Fibroblast of lung (primary cell): Measurements from ENCODE around the gene PTPRN. TPM values are rescaled to one million over a fixed set of nuclear protein-coding genes. Genes with fewer than 3 reads are reported as not detected.

ENCODE experiments used
- DNase-seq, 2 donors: peaks; one replicate each; pipeline versions ENCODE4 v3.0.0 to v3.0.0-alpha.2; 2010; ENCODE audit warnings: low read depth in 2 of 2
- H2AFZ ChIP-seq: 2 replicates; pipeline ENCODE4 v1.5.1; 2012; ENCODE audit warnings: low read length, control low read depth, inconsistent platforms
- H3K27ac ChIP-seq: 2 replicates; pipeline ENCODE4 v1.5.1; 2011; ENCODE audit warnings: low read length, control low read depth; ENCODE audit not compliant: insufficient read depth
- H3K27me3 ChIP-seq: 2 replicates; pipeline ENCODE4 v1.5.1; 2011; ENCODE audit warnings: mild to moderate bottlenecking, low read length; ENCODE audit not compliant: control insufficient read depth, insufficient read depth
- H3K36me3 ChIP-seq: 2 replicates; pipeline ENCODE4 v1.5.1; 2011; ENCODE audit warnings: low read length; ENCODE audit not compliant: control insufficient read depth, insufficient read depth
- H3K4me1 ChIP-seq: 2 replicates; pipeline ENCODE4 v1.5.1; 2011; ENCODE audit warnings: low read length; ENCODE audit not compliant: control insufficient read depth, insufficient read depth; ENCODE audit errors: extremely low read depth
- H3K4me2 ChIP-seq: 2 replicates; pipeline ENCODE4 v1.5.1; 2011; ENCODE audit warnings: low read length, control low read depth; ENCODE audit not compliant: insufficient read depth; ENCODE audit errors: extremely low read depth
- H3K4me3 ChIP-seq, 4 experiments: fragments of 200-600 bp in 1 of 4; sonication (generic) in 1 of 4; replicated peaks in 1 of 4; 2 replicates each; pipeline ENCODE4 v1.5.1; 2011 to 2016; ENCODE audit warnings: low read length in 4 of 4, low read depth in 3 of 4, mild to moderate bottlenecking in 3 of 4, control low read depth in 2 of 4, inconsistent platforms in 1 of 4, mixed read lengths in 1 of 4; ENCODE audit not compliant: insufficient read depth in 1 of 4; ENCODE audit errors: control extremely low read depth in 1 of 4
- H3K79me2 ChIP-seq: 2 replicates; pipeline ENCODE4 v1.5.1; 2012; ENCODE audit warnings: mild to moderate bottlenecking, low read length, inconsistent platforms; ENCODE audit not compliant: control insufficient read depth, insufficient read depth
- H3K9ac ChIP-seq: 2 replicates; pipeline ENCODE4 v1.5.1; 2011; ENCODE audit warnings: mild to moderate bottlenecking, low read length, control low read depth; ENCODE audit not compliant: insufficient read depth
- H3K9me3 ChIP-seq: 2 replicates; pipeline ENCODE4 v1.5.1; 2012; ENCODE audit warnings: low read depth, low read length; ENCODE audit not compliant: control insufficient read depth, insufficient read depth
- H4K20me1 ChIP-seq: 2 replicates; pipeline ENCODE4 v1.5.1; 2011; ENCODE audit warnings: low read length; ENCODE audit not compliant: control insufficient read depth, insufficient read depth; ENCODE audit errors: extremely low read depth
- EZH2 ChIP-seq: IDR thresholded peaks from 2 replicates; pipeline ENCODE4 v1.5.1; 2012; ENCODE audit warnings: low read length, control low read depth, mild to moderate bottlenecking; ENCODE audit errors: missing control alignments
- polyA plus RNA-seq, 2 donors: library from polyadenylated mRNA; depleted of rRNA in 1 of 2; stranded (reverse) in 1 of 2; unstranded in 1 of 2; fragments of >200 nt; gene quantifications; 2 replicates each; pipeline ENCODE4 v1.2.1, GENCODE V29; 2011 to 2012; ENCODE audit warnings: missing spikeins in 1 of 2
- total RNA-seq: library from RNA; depleted of rRNA; stranded (reverse); fragments of >200 nt; gene quantifications from 2 replicates; pipeline ENCODE4 v1.2.1, GENCODE V29; 2014
- TF ChIP-seq, protein P1 (sequence below), 2 donors: IDR thresholded peaks in 1 of 2; conservative IDR thresholded peaks in 1 of 2; 1 replicate in 1 of 2; 2 replicates in 1 of 2; pipeline ENCODE4 v1.5.1; 2011 to 2012; ENCODE audit warnings: low read length in 2 of 2, control low read depth in 1 of 2, inconsistent platforms in 1 of 2, low read depth in 1 of 2, mild to moderate bottlenecking in 1 of 2

Gene PTPRN
- total and polyA plus RNA-seq, 2 donors (not counting 1 experiment from before 2014, with no cell fraction given), result 0.28 to 3.5 TPM

DNA sequence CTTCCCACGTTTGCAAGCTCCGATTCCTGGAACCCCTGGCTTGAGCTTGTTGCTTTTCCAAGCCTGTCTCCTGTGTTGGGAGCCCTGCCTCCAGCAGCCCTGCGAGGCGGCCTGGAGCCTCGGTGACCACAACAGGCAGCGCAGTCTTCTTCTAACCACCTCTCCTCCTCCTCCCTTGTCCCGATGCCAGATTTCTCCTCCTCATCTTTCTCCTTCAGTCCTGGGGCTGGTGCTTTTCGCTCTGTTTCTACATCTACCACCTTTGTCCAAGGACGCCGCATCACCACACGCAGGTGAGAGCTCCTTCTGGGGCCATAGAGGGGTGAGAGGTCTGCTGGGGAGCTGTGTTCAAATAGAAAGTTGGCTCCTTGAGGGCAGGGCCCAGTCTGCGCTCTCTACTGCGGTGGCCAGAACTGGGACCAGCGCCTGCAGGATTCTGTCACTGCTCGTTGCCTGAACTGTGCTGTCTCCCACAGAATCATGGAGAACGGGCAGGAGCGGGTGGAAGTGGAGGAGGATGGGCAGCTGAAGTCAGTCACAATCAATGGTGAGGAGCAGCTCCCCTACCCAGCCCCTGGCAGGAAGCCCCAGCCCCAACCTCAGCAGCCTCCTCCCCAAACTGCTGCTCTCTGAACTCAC is 26.1 kb downstream of the PTPRN start:
- no peak overlapping the region for H3K9ac ChIP-seq
- H3K9me3 ChIP-seq, result no peaks in the 10 kb centered on the region
- no peak overlapping the region for H3K4me2 ChIP-seq
- no peak overlapping the region for H3K4me3 ChIP-seq
- H3K27me3 ChIP-seq, result no peaks in the 10 kb centered on the region
- DNase-seq, result no peak
- no peaks in the 10 kb centered on the region for H4K20me1 ChIP-seq
- no peak overlapping the region for H2AFZ ChIP-seq
- TF ChIP-seq, protein P1, sequence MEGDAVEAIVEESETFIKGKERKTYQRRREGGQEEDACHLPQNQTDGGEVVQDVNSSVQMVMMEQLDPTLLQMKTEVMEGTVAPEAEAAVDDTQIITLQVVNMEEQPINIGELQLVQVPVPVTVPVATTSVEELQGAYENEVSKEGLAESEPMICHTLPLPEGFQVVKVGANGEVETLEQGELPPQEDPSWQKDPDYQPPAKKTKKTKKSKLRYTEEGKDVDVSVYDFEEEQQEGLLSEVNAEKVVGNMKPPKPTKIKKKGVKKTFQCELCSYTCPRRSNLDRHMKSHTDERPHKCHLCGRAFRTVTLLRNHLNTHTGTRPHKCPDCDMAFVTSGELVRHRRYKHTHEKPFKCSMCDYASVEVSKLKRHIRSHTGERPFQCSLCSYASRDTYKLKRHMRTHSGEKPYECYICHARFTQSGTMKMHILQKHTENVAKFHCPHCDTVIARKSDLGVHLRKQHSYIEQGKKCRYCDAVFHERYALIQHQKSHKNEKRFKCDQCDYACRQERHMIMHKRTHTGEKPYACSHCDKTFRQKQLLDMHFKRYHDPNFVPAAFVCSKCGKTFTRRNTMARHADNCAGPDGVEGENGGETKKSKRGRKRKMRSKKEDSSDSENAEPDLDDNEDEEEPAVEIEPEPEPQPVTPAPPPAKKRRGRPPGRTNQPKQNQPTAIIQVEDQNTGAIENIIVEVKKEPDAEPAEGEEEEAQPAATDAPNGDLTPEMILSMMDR (conservative IDR thresholded peaks at IDR 0.05 in 1 of 2, IDR thresholded peaks at IDR 0.05 in 1 of 2; ENCODE audit: low read depth in 1 of 2, low read length in 2 of 2), result no peak
- no peak for TF ChIP-seq EZH2
- no peak overlapping the region for H3K27ac ChIP-seq
- peaks cover 8% of the 10 kb centered on the region for H3K79me2 ChIP-seq
- peaks cover 30% of the 10 kb centered on the region for H3K36me3 ChIP-seq
- H3K4me1 ChIP-seq, result peaks cover 19% of the 10 kb centered on the region

DNA sequence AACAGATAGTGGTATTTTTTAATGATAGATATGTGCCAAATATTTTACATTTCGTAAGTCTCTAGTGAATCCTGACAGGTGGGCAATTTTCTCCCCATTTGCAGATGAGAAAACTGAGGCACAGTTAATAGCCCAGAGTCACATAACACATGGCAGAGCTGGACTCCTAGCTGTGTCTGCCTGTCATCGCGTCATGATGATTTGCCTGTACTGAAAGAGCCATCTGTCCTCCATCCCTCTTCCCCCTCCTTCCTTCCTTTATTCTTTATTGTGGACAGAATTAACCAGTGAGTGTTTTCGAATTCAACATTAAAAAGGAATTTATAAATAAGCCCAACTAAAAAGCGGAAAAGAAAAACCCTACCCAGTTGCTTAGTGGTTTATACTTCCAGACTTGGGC is 26.8 kb downstream of the PTPRN start:
- no peak overlapping the region for H3K9ac ChIP-seq
- peaks cover 30% of the 10 kb centered on the region for H3K36me3 ChIP-seq
- no peak overlapping the region for H2AFZ ChIP-seq
- H3K27ac ChIP-seq, result no peak overlapping the region
- no peaks in the 10 kb centered on the region for H3K27me3 ChIP-seq
- no peaks in the 10 kb centered on the region for H3K9me3 ChIP-seq
- H4K20me1 ChIP-seq, result no peaks in the 10 kb centered on the region
- H3K4me2 ChIP-seq, result no peak overlapping the region
- no peak for DNase-seq
- H3K79me2 ChIP-seq, result peaks cover 8% of the 10 kb centered on the region
- no peak overlapping the region for H3K4me3 ChIP-seq
- no peak for TF ChIP-seq EZH2
- TF ChIP-seq, protein P1 (conservative IDR thresholded peaks at IDR 0.05 in 1 of 2, IDR thresholded peaks at IDR 0.05 in 1 of 2; ENCODE audit: low read depth in 1 of 2, low read length in 2 of 2), result no peak
- H3K4me1 ChIP-seq, result peaks cover 23% of the 10 kb centered on the region

DNA sequence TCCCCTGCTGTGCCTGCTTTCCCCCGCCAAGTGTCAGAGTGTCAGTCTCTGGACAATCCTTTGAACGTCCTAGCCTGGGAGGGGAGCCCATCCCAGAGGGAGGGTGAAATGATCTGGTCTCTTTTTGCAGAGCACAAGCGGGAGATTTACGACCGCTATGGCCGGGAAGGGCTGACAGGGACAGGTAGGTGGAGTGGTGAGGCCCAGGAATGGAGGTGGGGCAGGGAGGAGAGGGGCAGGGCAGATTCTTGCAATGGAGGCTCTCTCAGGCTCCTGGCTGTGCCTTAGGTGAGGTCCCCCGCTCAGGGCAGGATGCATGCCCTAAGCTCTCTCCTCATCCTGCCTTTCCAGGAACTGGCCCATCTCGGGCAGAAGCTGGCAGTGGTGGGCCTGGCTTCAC is 27.6 kb downstream of the PTPRN start:
- H2AFZ ChIP-seq, result no peak overlapping the region
- no peak for DNase-seq
- H3K79me2 ChIP-seq, result peaks cover 8% of the 10 kb centered on the region
- H4K20me1 ChIP-seq, result no peaks in the 10 kb centered on the region
- H3K27me3 ChIP-seq, result no peaks in the 10 kb centered on the region
- no peak overlapping the region for H3K4me2 ChIP-seq
- no peak overlapping the region for H3K9ac ChIP-seq
- peaks cover 23% of the 10 kb centered on the region for H3K4me1 ChIP-seq
- TF ChIP-seq, protein P1 (conservative IDR thresholded peaks at IDR 0.05 in 1 of 2, IDR thresholded peaks at IDR 0.05 in 1 of 2; ENCODE audit: low read depth in 1 of 2, low read length in 2 of 2), result no peak
- no peak for TF ChIP-seq EZH2
- H3K36me3 ChIP-seq, result peaks cover 28% of the 10 kb centered on the region
- no peak overlapping the region for H3K4me3 ChIP-seq
- no peaks in the 10 kb centered on the region for H3K9me3 ChIP-seq
- no peak overlapping the region for H3K27ac ChIP-seq
